H54 (cell line): Measurements from ENCODE around the gene TAS2R13.

Experiments
- DNase-seq: peaks from one replicate; pipeline ENCODE4 v3.0.0; 2011; ENCODE audit warnings: low spot score, mixed read lengths; ENCODE audit not compliant: insufficient read length
- FAIRE-seq: peaks from 3 replicates; lab custom pipeline; 2011; peaks lifted over from hg19 to GRCh38; lab: Jason Lieb, UNC
- POLR2A ChIP-seq: IDR thresholded peaks from 2 replicates; pipeline ENCODE4 v1.6.1; 2011; ENCODE audit warnings: low read depth, mild to moderate bottlenecking, low read length

The TAS2R13 gene

GRCh38 chr12:10909462-10909861 lies at the start of gene TAS2R13:
TAS2R13 (minus strand) TSS chr12:10909562; CDS start chr12:10909298, 264 bp downstream.
- FAIRE-seq (no peak), DNase-seq (no peak)
- no peak for TF ChIP-seq POLR2A

DNA sequence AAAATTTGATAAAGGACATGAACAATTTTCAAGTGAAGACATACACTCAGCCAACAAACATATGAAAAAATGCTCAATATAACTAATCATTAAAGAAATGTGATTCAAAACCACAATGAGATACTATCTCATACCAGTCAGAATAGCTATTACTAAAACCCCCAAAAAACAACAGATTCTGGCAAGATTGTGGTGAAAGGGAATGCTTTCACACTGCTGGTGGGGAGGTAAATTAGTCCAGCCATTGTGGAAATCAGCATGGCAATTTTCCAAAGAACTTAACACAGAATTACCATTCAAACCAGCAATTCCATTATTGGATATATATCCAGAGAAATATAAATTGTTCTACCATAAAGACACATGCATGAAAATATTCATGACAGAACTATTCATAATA lies 48.4 kb upstream of the TAS2R13 start:
- FAIRE-seq, result no peak
- TF ChIP-seq POLR2A, result no peak
- DNase-seq, result no peak

- FAIRE-seq, result peak; percentile 20
- DNase-seq, result no peak
- no peak for TF ChIP-seq POLR2A
Observed at GRCh38 chr12:10956085-10956484, 46.7 kb upstream of the TAS2R13 start.

DNA sequence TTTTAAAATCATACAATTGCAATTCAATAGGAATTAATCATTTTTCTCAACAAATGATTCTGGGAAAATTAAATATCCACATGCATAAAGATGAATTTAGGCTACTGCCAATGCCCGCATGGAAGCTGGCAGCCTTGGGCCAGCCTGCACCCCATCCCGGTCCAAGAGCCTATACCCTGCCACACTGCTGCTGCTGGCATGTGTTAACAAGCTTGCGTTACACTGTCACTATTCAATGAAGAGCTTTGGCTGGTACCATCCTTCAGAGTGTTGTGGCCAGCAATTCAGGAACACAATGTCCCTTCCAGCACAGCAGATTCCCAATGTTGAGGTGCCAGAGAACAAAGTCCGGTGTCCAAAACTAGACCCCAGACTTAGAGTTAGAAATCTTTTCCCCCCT lies 43.3 kb upstream of the TAS2R13 start:
- no peak for FAIRE-seq

GRCh38 chr12:10943167-10943566 lies 33.8 kb upstream of the TAS2R13 start:
- no peak for DNase-seq
- TF ChIP-seq POLR2A, result no peak
- FAIRE-seq, result no peak

More for the DNA sequence above, 43.3 kb upstream of the TAS2R13 start:
- no peak for TF ChIP-seq POLR2A
- no peak for DNase-seq

DNA sequence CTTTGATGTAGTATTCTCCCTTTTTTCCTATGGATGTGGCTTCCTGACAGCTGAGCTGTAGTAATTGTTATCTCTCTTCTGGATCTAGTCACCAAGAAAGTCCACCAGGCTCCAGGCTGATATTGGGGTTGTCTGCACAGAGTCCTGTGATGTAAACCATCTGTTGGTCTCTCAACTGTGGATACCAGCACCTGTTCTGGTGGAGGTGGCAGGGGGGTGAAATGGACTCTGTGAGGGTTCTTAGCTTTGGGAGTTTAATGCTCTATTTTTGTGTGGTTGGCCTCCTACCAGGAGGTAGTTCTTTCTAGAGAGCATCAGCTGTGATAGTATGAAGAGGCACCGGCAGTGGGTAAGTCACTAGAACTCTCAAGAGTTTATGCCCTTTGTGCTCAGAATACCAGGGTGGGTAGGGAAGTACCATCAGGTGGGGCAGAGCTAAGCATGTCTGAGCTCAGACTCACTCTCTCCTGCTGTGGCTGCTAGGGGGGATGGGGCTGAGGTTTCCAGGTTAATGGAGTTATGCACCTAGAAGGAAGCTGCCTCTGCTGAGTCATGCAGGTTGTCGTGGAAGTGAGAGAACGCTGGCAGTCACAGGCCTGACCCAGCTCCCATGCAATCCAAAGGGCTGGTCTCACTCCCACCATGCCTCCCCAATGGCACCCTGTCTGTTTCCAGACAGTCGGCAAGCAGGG lies 32.7 kb upstream of the TAS2R13 start:
- no peak for TF ChIP-seq POLR2A
- DNase-seq (no peak), FAIRE-seq (peak; percentile 38)

GRCh38 chr12:10941369-10941768 lies 32.0 kb upstream of the TAS2R13 start:
- no peak for TF ChIP-seq POLR2A
- FAIRE-seq (no peak), DNase-seq (no peak)

- FAIRE-seq, result peak; percentile 98
- DNase-seq, result peak; percentile 21
- TF ChIP-seq POLR2A, result no peak
Observed at GRCh38 chr12:10940389-10940788, 31.0 kb upstream of the TAS2R13 start.

DNA sequence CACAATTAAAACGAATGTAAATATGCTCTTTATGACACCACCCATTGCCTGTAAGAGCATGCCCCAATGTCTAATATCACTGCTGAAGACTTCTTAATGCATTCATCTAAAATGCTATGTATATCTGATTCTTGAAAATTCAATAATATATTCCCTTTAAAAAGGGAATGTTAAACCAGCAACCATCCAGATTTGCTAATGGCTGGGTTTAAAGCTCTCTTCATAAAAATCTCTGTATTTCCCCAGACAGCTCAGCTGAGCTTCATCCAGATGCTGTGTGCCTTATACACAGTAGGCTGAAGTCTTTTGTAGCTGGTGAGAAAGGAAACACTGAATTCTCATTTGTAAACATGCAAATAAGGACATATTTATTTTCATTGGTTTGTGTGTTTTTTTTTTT lies 29.8 kb upstream of the TAS2R13 start, which contains the start of gene TAS2R14:
TSS of gene TAS2R14 (minus strand) at position 101 of the 400 bp plus-strand sequence. CDS start at position 45, 56 bp downstream.
- no peak for DNase-seq
- FAIRE-seq, result no peak
- TF ChIP-seq POLR2A, result no peak

- FAIRE-seq, result no peak
- TF ChIP-seq POLR2A, result no peak
- no peak for DNase-seq
Observed at GRCh38 chr12:10936506-10936905, 27.1 kb upstream of the TAS2R13 start.

GRCh38 chr12:10928746-10929286 lies 19.5 kb upstream of the TAS2R13 start, which contains the start of gene PRH2:
PRH2 (plus strand) TSS chr12:10929236; CDS start chr12:10929274, 38 bp downstream.
- no peak for FAIRE-seq
- DNase-seq, result no peak
- no peak for TF ChIP-seq POLR2A

- DNase-seq (no peak), FAIRE-seq (no peak)
- TF ChIP-seq POLR2A, result no peak
Observed at GRCh38 chr12:10926269-10926668, 16.9 kb upstream of the TAS2R13 start.

DNA sequence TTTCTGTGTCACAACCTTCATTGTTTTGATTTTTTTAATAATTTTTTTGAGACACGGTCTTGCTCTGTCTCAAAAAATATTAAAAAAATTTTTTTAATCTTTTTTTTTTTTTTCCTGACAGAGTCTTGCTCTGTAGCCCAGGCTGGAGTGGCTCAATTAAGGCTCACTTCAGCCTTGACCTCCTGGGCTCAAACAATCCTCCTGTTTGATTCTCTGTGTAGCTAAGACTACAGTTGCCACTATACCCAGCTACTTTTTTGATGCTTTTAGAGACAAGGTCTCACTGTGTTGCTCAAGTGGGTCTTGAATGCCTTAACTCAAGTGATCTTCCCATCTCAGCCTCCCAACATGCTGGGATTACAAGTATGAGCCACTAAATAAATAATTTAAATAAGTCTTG lies 10.4 kb upstream of the TAS2R13 start:
- DNase-seq (no peak), FAIRE-seq (no peak)
- no peak for TF ChIP-seq POLR2A

- no peak for FAIRE-seq
- no peak for TF ChIP-seq POLR2A
Observed at GRCh38 chr12:10910380-10910779, 1.0 kb upstream of the TAS2R13 start.

GRCh38 chr12:10904686-10905085 lies 4.7 kb downstream of the TAS2R13 start:
- TF ChIP-seq POLR2A, result no peak
- FAIRE-seq (no peak), DNase-seq (no peak)

More at GRCh38 chr12:10910380-10910779, 1.0 kb upstream of the TAS2R13 start:
- no peak for DNase-seq

- DNase-seq, result no peak
- FAIRE-seq, result no peak
- TF ChIP-seq POLR2A, result no peak
Observed at GRCh38 chr12:10901427-10901826, 7.9 kb downstream of the TAS2R13 start.
